Hepatocyte (in vitro differentiated cells): Measurements from ENCODE around the gene WHAMM. TPM values are rescaled to one million over a fixed set of nuclear protein-coding genes. Genes with fewer than 3 reads are reported as not detected.

Source experiments
- DNase-seq: peaks from one replicate; pipeline ENCODE4 v3.0.0-alpha.2; 2016; ENCODE audit warnings: low spot score
- H2AFZ ChIP-seq: fragments of 200-600 bp; sonication (generic); 2 replicates; pipeline ENCODE4 v1.6.0; 2016; ENCODE audit warnings: antibody characterized with exemption, mild to moderate bottlenecking
- H3K27ac ChIP-seq: fragments of 200-600 bp; sonication (generic); 2 replicates; pipeline ENCODE4 v1.5.1; 2016; ENCODE audit warnings: mild to moderate bottlenecking
- H3K27me3 ChIP-seq: fragments of 200-600 bp; sonication (generic); 2 replicates; pipeline ENCODE4 v1.6.1; 2016
- H3K36me3 ChIP-seq: fragments of 200-600 bp; sonication (generic); replicated peaks from 2 replicates; pipeline ENCODE4 v1.5.1; 2016; ENCODE audit warnings: low read depth; ENCODE audit not compliant: insufficient read depth
- H3K4me1 ChIP-seq: fragments of 200-600 bp; sonication (generic); 2 replicates; pipeline ENCODE4 v1.5.1; 2016; ENCODE audit warnings: mild to moderate bottlenecking, moderate library complexity; ENCODE audit not compliant: insufficient read depth
- H3K4me2 ChIP-seq: fragments of 200-600 bp; sonication (generic); 2 replicates; pipeline ENCODE4 v1.6.0; 2016
- H3K4me3 ChIP-seq: fragments of 200-600 bp; sonication (generic); 2 replicates; pipeline ENCODE4 v1.5.1; 2016; ENCODE audit warnings: mild to moderate bottlenecking
- H3K79me2 ChIP-seq: fragments of 200-600 bp; sonication (generic); 2 replicates; pipeline ENCODE4 v1.6.0; 2017; ENCODE audit warnings: mild to moderate bottlenecking
- H3K9me2 ChIP-seq: fragments of 200-600 bp; sonication (generic); replicated peaks from 2 replicates; pipeline ENCODE4 v1.6.0; 2017; ENCODE audit warnings: mild to moderate bottlenecking; ENCODE audit not compliant: insufficient read depth
- H3K9me3 ChIP-seq: fragments of 200-600 bp; sonication (generic); 2 replicates; pipeline ENCODE4 v1.5.1; 2016; ENCODE audit warnings: low read depth, mild to moderate bottlenecking
- H4K20me1 ChIP-seq: fragments of 200-600 bp; sonication (generic); 2 replicates; pipeline ENCODE4 v1.6.0; 2016; ENCODE audit warnings: mild to moderate bottlenecking; ENCODE audit not compliant: insufficient read depth, poor library complexity, severe bottlenecking
- CTCF ChIP-seq: fragments of 200-600 bp; sonication (generic); IDR thresholded peaks from 2 replicates; pipeline ENCODE4 v1.5.1; 2016; ENCODE audit warnings: antibody characterized with exemption, mild to moderate bottlenecking; ENCODE audit not compliant: poor library complexity
- EZH2 ChIP-seq: fragments of 200-600 bp; sonication (generic); IDR thresholded peaks from 2 replicates; pipeline ENCODE4 v1.6.1; 2016; ENCODE audit warnings: antibody characterized with exemption, mild to moderate bottlenecking, borderline replicate concordance
- EZH2phosphoT487 ChIP-seq: fragments of 200-600 bp; sonication (generic); IDR thresholded peaks from one replicate; pipeline ENCODE4 v1.6.1; 2018; ENCODE audit warnings: antibody characterized with exemption, mild to moderate bottlenecking, low read depth, moderate library complexity; ENCODE audit not compliant: unreplicated experiment, severe bottlenecking
- WGBS: methylation state at CpG from one replicate; pipeline ENCODE4 v1.1.6; 2016; ENCODE audit warnings: low lambda C conversion rate; ENCODE audit errors: missing lambda C conversion rate; 5-methylcytosine and 5-hydroxymethylcytosine counted together
- polyA plus RNA-seq: library from polyadenylated mRNA; unstranded; fragments of >200 nt; fragmentation: Nextera tagmentation; extraction: Ambion mirVana; gene quantifications from 2 replicates; pipeline ENCODE4 v1.2.1, GENCODE V29; 2016
- total RNA-seq: library from RNA; depleted of rRNA; stranded (reverse); fragments of >200 nt; gene quantifications from 2 replicates; pipeline ENCODE4 v1.2.3, GENCODE V29; 2014

WHAMM gene
- total and polyA plus RNA-seq, 2 experiments from 2014 or later: 5.3 to 8.0 TPM

- no peak for DNase-seq
- Histone ChIP-seq H3K36me3 (no peaks in the 10 kb centered on the region), H3K4me2 (no peak overlapping the region), H3K9me3 (no peaks in the 10 kb centered on the region), H3K27me3 (no peaks in the 10 kb centered on the region), H3K27ac (no peak overlapping the region), H4K20me1 (no peaks in the 10 kb centered on the region), H3K9me2 (no peaks in the 10 kb centered on the region), H3K79me2 (no peaks in the 10 kb centered on the region), H2AFZ (no peak overlapping the region), H3K4me1 (no peaks in the 10 kb centered on the region), H3K4me3 (no peak overlapping the region)
- no peak for TF ChIP-seq CTCF
- no peak for TF ChIP-seq EZH2phosphoT487
- TF ChIP-seq EZH2: no peak
- WGBS: 94% methylated on average over 12 of the region's 12 CpGs
Observed at GRCh38 chr15:82771789-82772607, 37.4 kb upstream of the WHAMM start.

- H3K4me2 ChIP-seq: no peak overlapping the region
- H4K20me1 ChIP-seq: no peaks in the 10 kb centered on the region
- H3K4me3 ChIP-seq: no peak overlapping the region
- no peak for DNase-seq
- H3K27ac ChIP-seq: no peak overlapping the region
- no peaks in the 10 kb centered on the region for H3K4me1 ChIP-seq
- H2AFZ ChIP-seq: no peak overlapping the region
- no peaks in the 10 kb centered on the region for H3K27me3 ChIP-seq
- H3K9me3 ChIP-seq: no peaks in the 10 kb centered on the region
- no peak for TF ChIP-seq EZH2phosphoT487
- no peak for TF ChIP-seq CTCF
- no peak for TF ChIP-seq EZH2
- H3K79me2 ChIP-seq: no peaks in the 10 kb centered on the region
- H3K36me3 ChIP-seq: no peaks in the 10 kb centered on the region
- no peaks in the 10 kb centered on the region for H3K9me2 ChIP-seq
- WGBS: 92% methylated on average over 6 of the region's 7 CpGs
Observed at GRCh38 chr15:82774496-82774895, 34.9 kb upstream of the WHAMM start.

GRCh38 chr15:82778755-82779154 lies 30.7 kb upstream of the WHAMM start:
- WGBS: 81% methylated on average over 3 of the region's 3 CpGs
- H3K27me3 ChIP-seq: no peaks in the 10 kb centered on the region
- no peak for TF ChIP-seq EZH2phosphoT487
- no peak for TF ChIP-seq EZH2
- no peak for TF ChIP-seq CTCF
- H2AFZ ChIP-seq: no peak overlapping the region
- no peak overlapping the region for H3K4me3 ChIP-seq
- no peaks in the 10 kb centered on the region for H4K20me1 ChIP-seq
- H3K4me1 ChIP-seq: no peaks in the 10 kb centered on the region
- H3K4me2 ChIP-seq: no peak overlapping the region
- no peaks in the 10 kb centered on the region for H3K79me2 ChIP-seq
- H3K36me3 ChIP-seq: no peaks in the 10 kb centered on the region
- DNase-seq: no peak
- no peak overlapping the region for H3K27ac ChIP-seq
- H3K9me3 ChIP-seq: no peaks in the 10 kb centered on the region
- no peaks in the 10 kb centered on the region for H3K9me2 ChIP-seq
